ENCODE results near the gene MIGA2.

DNA sequence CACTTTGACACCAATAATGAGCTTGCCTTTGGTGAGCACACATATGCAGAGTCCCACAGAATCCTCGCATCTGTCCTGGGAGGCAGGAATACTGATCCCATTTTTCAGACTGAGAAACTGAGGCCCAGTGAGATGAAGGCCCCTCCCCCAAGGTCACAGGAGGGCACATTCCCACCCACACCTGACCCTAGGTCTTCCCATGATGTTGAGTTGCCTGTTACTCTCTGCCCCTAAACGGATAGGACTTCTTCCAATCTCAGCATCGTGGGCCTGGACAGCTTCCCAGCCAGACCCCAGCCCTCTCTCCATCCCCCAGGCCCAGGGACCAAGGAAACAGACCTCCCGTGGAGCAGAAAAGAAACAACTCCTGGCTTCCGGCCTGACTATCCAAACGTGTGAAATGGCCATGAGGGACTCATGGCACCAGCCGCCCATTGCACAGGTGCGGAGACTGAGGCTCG lies 9.2 kb upstream of the MIGA2 start:
- TF ChIP-seq, protein P1, sequence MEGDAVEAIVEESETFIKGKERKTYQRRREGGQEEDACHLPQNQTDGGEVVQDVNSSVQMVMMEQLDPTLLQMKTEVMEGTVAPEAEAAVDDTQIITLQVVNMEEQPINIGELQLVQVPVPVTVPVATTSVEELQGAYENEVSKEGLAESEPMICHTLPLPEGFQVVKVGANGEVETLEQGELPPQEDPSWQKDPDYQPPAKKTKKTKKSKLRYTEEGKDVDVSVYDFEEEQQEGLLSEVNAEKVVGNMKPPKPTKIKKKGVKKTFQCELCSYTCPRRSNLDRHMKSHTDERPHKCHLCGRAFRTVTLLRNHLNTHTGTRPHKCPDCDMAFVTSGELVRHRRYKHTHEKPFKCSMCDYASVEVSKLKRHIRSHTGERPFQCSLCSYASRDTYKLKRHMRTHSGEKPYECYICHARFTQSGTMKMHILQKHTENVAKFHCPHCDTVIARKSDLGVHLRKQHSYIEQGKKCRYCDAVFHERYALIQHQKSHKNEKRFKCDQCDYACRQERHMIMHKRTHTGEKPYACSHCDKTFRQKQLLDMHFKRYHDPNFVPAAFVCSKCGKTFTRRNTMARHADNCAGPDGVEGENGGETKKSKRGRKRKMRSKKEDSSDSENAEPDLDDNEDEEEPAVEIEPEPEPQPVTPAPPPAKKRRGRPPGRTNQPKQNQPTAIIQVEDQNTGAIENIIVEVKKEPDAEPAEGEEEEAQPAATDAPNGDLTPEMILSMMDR (conservative IDR thresholded peaks at IDR 0.05; ENCODE audit: low read depth in 2 of 2), result no peak
- no peak for TF ChIP-seq EZH2 (IDR thresholded peaks at IDR 0.05; ENCODE audit: low read depth, unreplicated experiment)
- TF ChIP-seq, protein P2, sequence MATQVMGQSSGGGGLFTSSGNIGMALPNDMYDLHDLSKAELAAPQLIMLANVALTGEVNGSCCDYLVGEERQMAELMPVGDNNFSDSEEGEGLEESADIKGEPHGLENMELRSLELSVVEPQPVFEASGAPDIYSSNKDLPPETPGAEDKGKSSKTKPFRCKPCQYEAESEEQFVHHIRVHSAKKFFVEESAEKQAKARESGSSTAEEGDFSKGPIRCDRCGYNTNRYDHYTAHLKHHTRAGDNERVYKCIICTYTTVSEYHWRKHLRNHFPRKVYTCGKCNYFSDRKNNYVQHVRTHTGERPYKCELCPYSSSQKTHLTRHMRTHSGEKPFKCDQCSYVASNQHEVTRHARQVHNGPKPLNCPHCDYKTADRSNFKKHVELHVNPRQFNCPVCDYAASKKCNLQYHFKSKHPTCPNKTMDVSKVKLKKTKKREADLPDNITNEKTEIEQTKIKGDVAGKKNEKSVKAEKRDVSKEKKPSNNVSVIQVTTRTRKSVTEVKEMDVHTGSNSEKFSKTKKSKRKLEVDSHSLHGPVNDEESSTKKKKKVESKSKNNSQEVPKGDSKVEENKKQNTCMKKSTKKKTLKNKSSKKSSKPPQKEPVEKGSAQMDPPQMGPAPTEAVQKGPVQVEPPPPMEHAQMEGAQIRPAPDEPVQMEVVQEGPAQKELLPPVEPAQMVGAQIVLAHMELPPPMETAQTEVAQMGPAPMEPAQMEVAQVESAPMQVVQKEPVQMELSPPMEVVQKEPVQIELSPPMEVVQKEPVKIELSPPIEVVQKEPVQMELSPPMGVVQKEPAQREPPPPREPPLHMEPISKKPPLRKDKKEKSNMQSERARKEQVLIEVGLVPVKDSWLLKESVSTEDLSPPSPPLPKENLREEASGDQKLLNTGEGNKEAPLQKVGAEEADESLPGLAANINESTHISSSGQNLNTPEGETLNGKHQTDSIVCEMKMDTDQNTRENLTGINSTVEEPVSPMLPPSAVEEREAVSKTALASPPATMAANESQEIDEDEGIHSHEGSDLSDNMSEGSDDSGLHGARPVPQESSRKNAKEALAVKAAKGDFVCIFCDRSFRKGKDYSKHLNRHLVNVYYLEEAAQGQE (IDR thresholded peaks at IDR 0.05; ENCODE audit: unreplicated experiment), result no peak
- TF ChIP-seq ZNF114 (CRISPR knock-in tag; IDR thresholded peaks at IDR 0.05), result no peak
- no peak for TF ChIP-seq EZH2phosphoT487 (IDR thresholded peaks at IDR 0.05; ENCODE audit: unreplicated experiment)
- TF ChIP-seq POLR2AphosphoS5 (IDR thresholded peaks at IDR 0.05; ENCODE audit: low read depth), result no peak
- TF ChIP-seq JUNB (IDR thresholded peaks at IDR 0.05; ENCODE audit: unreplicated experiment), result no peak
- TF ChIP-seq CREB1 (CRISPR knock-in tag; IDR thresholded peaks at IDR 0.05; ENCODE audit: low read depth), result no peak
- no peak for TF ChIP-seq STAT1 (IDR thresholded peaks at IDR 0.05; ENCODE audit: unreplicated experiment)
- TF ChIP-seq, protein P3, sequence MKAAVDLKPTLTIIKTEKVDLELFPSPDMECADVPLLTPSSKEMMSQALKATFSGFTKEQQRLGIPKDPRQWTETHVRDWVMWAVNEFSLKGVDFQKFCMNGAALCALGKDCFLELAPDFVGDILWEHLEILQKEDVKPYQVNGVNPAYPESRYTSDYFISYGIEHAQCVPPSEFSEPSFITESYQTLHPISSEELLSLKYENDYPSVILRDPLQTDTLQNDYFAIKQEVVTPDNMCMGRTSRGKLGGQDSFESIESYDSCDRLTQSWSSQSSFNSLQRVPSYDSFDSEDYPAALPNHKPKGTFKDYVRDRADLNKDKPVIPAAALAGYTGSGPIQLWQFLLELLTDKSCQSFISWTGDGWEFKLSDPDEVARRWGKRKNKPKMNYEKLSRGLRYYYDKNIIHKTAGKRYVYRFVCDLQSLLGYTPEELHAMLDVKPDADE (IDR thresholded peaks at IDR 0.05), result no peak
- TF ChIP-seq ZNF331 (CRISPR knock-in tag; IDR thresholded peaks at IDR 0.05; ENCODE audit: low read depth), result no peak
- TF ChIP-seq NANOG (IDR thresholded peaks at IDR 0.05; ENCODE audit: borderline replicate concordance), result no peak
- TF ChIP-seq, protein P4, sequence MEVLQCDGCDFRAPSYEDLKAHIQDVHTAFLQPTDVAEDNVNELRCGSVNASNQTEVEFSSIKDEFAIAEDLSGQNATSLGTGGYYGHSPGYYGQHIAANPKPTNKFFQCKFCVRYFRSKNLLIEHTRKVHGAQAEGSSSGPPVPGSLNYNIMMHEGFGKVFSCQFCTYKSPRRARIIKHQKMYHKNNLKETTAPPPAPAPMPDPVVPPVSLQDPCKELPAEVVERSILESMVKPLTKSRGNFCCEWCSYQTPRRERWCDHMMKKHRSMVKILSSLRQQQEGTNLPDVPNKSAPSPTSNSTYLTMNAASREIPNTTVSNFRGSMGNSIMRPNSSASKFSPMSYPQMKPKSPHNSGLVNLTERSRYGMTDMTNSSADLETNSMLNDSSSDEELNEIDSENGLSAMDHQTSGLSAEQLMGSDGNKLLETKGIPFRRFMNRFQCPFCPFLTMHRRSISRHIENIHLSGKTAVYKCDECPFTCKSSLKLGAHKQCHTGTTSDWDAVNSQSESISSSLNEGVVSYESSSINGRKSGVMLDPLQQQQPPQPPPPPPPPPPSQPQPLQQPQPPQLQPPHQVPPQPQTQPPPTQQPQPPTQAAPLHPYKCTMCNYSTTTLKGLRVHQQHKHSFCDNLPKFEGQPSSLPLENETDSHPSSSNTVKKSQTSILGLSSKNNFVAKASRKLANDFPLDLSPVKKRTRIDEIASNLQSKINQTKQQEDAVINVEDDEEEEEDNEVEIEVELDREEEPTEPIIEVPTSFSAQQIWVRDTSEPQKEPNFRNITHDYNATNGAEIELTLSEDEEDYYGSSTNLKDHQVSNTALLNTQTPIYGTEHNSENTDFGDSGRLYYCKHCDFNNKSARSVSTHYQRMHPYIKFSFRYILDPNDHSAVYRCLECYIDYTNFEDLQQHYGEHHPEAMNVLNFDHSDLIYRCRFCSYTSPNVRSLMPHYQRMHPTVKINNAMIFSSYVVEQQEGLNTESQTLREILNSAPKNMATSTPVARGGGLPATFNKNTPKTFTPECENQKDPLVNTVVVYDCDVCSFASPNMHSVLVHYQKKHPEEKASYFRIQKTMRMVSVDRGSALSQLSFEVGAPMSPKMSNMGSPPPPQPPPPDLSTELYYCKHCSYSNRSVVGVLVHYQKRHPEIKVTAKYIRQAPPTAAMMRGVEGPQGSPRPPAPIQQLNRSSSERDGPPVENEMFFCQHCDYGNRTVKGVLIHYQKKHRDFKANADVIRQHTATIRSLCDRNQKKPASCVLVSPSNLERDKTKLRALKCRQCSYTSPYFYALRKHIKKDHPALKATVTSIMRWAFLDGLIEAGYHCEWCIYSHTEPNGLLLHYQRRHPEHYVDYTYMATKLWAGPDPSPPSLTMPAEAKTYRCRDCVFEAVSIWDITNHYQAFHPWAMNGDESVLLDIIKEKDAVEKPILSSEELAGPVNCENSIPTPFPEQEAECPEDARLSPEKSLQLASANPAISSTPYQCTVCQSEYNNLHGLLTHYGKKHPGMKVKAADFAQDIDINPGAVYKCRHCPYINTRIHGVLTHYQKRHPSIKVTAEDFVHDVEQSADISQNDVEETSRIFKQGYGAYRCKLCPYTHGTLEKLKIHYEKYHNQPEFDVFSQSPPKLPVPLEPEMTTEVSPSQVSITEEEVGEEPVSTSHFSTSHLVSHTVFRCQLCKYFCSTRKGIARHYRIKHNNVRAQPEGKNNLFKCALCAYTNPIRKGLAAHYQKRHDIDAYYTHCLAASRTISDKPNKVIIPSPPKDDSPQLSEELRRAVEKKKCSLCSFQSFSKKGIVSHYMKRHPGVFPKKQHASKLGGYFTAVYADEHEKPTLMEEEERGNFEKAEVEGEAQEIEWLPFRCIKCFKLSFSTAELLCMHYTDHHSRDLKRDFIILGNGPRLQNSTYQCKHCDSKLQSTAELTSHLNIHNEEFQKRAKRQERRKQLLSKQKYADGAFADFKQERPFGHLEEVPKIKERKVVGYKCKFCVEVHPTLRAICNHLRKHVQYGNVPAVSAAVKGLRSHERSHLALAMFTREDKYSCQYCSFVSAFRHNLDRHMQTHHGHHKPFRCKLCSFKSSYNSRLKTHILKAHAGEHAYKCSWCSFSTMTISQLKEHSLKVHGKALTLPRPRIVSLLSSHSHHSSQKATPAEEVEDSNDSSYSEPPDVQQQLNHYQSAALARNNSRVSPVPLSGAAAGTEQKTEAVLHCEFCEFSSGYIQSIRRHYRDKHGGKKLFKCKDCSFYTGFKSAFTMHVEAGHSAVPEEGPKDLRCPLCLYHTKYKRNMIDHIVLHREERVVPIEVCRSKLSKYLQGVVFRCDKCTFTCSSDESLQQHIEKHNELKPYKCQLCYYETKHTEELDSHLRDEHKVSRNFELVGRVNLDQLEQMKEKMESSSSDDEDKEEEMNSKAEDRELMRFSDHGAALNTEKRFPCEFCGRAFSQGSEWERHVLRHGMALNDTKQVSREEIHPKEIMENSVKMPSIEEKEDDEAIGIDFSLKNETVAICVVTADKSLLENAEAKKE (CRISPR knock-in tag; IDR thresholded peaks at IDR 0.05), result no peak
